ENCODE data around the gene CLEC18C.
"Not testable (repeated sequence)": the region's sequence is repeated elsewhere in the genome, so short reads cannot be mapped to it uniquely, and the experiment has no call there.

- TF ChIP-seq POLR2AphosphoS5, CTCF (IDR thresholded peaks at IDR 0.05): not testable (repeated sequence)
Observed at GRCh38 chr16:70136595-70136994, 37.0 kb upstream of the CLEC18C start.

All from upper lobe of left lung (tissue), 4 donors.